MCF 10A (cell line): Measurements from ENCODE around the gene KIF26A. TPM values are rescaled to one million over a fixed set of nuclear protein-coding genes. Genes with fewer than 3 reads are reported as not detected.

Experiments
- BruUV-seq: library from RNA; stranded (reverse); fragments of 400-500 nt; replicated peaks from 2 replicates; lab custom pipeline; 2021; lab: Mats Ljungman, UMichigan
- CTCF ChIA-PET: fragments of 300-600 bp; sonication (Branson Sonifier 250); formaldehyde crosslinking; extraction: SDS; loops from one replicate; lab custom pipeline; 2021; ENCODE audit warnings: antibody characterized with exemption, inconsistent platforms; lab: Yijun Ruan, JAX
- POLR2A ChIA-PET: fragments of 300-600, 350-650 bp; sonication (Branson Sonifier 250); formaldehyde crosslinking; extraction: SDS; loops from one replicate; lab custom pipeline; 2020; ENCODE audit warnings: antibody characterized with exemption, inconsistent platforms; lab: Yijun Ruan, JAX
- DNase-seq: peaks from one replicate; pipeline ENCODE4 v3.0.0-alpha.2; 2018; ENCODE audit not compliant: unreplicated experiment
- H3K27ac Mint-ChIP-seq: one replicate; pipeline ENCODE4 v1.8.0; 2022; ENCODE audit warnings: mild to moderate bottlenecking, low read depth, mixed read lengths; ENCODE audit not compliant: unreplicated experiment
- H3K27me3 Mint-ChIP-seq: one replicate; pipeline ENCODE4 v1.8.0; 2022; ENCODE audit warnings: mixed read lengths; ENCODE audit not compliant: insufficient read depth, unreplicated experiment
- H3K36me3 Mint-ChIP-seq: one replicate; pipeline ENCODE4 v1.8.0; 2022; ENCODE audit warnings: mild to moderate bottlenecking, moderate library complexity, mixed read lengths; ENCODE audit not compliant: insufficient read depth, unreplicated experiment
- H3K4me1 Mint-ChIP-seq: one replicate; pipeline ENCODE4 v1.8.0; 2022; ENCODE audit warnings: mixed read lengths; ENCODE audit not compliant: insufficient read depth, unreplicated experiment
- H3K4me3 Mint-ChIP-seq: one replicate; pipeline ENCODE4 v1.8.0; 2022; ENCODE audit warnings: mild to moderate bottlenecking, moderate library complexity, mixed read lengths; ENCODE audit not compliant: unreplicated experiment
- H3K9me3 Mint-ChIP-seq: one replicate; pipeline ENCODE4 v1.8.0; 2022; ENCODE audit warnings: mixed read lengths; ENCODE audit not compliant: unreplicated experiment
- CTCF ChIP-seq: fragments of 200-600 bp; IDR thresholded peaks from one replicate; pipeline ENCODE4 v1.8.0; 2022; ENCODE audit warnings: antibody characterized with exemption, mild to moderate bottlenecking; ENCODE audit not compliant: unreplicated experiment
- intact Hi-C: fragments of 100-400 bp; cut with micrococcal nuclease; formaldehyde crosslinking; loops from 2 replicates; pipeline ENCODE4 v1.14.1; 2022
- total RNA-seq: library from RNA; stranded (reverse); gene quantifications from 2 replicates; pipeline ENCODE4 v1.2.3, GENCODE V29; 2022

KIF26A gene
- total RNA-seq, 1 experiment from 2014 or later: 0.26 TPM

- Mint-ChIP-seq H3K4me1 (peaks cover 8% of the 10 kb centered on the region), H3K4me3 (no peak overlapping the region), H3K9me3 (no peaks in the 10 kb centered on the region), H3K36me3 (no peaks in the 10 kb centered on the region), H3K27ac (no peak overlapping the region), H3K27me3 (no peaks in the 10 kb centered on the region)
- BruUV-seq: no TSS peak
- no peak for DNase-seq
- no peak for TF ChIP-seq CTCF
- POLR2A ChIA-PET: no interaction called here
- CTCF ChIA-PET: interaction anchor here (0.6 to 1.6 kb wide), 5 partner anchors 15 to 297 kb away, joined by 3 to 4 read pairs (median 3); no protein-coding TSS in a partner anchor
- intact Hi-C loops: no loop called here
Measured at GRCh38 chr14:104099096-104100041, 39.0 kb upstream of the KIF26A start.

- POLR2A ChIA-PET: interaction anchor here (0.6 to 1.4 kb wide), 2 partner anchors 21 to 23 kb away, joined by 3 to 5 read pairs; no protein-coding TSS in a partner anchor
- intact Hi-C loops: no loop called here
- Mint-ChIP-seq H3K9me3 (no peaks in the 10 kb centered on the region), H3K27me3 (no peaks in the 10 kb centered on the region), H3K4me3 (no peak overlapping the region), H3K27ac (peak overlapping the region; percentile 23), H3K4me1 (peaks cover 8% of the 10 kb centered on the region), H3K36me3 (no peaks in the 10 kb centered on the region)
- no peak for TF ChIP-seq CTCF
- BruUV-seq: no TSS peak
- CTCF ChIA-PET: interaction anchor here (0.5 to 1.3 kb wide), 2 partner anchors 22 to 345 kb away, joined by 3 to 4 read pairs; no protein-coding TSS in a partner anchor
- peak; percentile 30 for DNase-seq
Measured at GRCh38 chr14:104100171-104101085, 38.0 kb upstream of the KIF26A start.

- Mint-ChIP-seq H3K27ac (peak overlapping the region; percentile 23), H3K36me3 (no peaks in the 10 kb centered on the region), H3K9me3 (no peaks in the 10 kb centered on the region), H3K4me3 (no peak overlapping the region), H3K27me3 (no peaks in the 10 kb centered on the region), H3K4me1 (peaks cover 8% of the 10 kb centered on the region)
- no peak for TF ChIP-seq CTCF
- peak; percentile 25 for DNase-seq
- ChIA-PET CTCF (interaction anchor here (0.5 to 1.3 kb wide), 3 partner anchors 22 to 344 kb away, joined by 3 to 4 read pairs (median 4); no protein-coding TSS in a partner anchor), POLR2A (interaction anchor here (0.6 to 1.4 kb wide), 2 partner anchors 21 to 23 kb away, joined by 3 to 5 read pairs; no protein-coding TSS in a partner anchor)
- no TSS peak for BruUV-seq
- intact Hi-C loops: no loop called here
Measured at GRCh38 chr14:104101086-104101621, 37.2 kb upstream of the KIF26A start.
